Brain microvascular endothelial cell (primary cell): ENCODE data around the gene MST1R.
A peak's percentile ranks its signal among the peaks of the same experiment; 100 is the strongest.

Experiments used
- DNase-seq: peaks from one replicate; pipeline ENCODE4 v3.0.0-alpha.2; 2020
- H3K27ac ChIP-seq: fragments of 250-450 bp; sonication (Bioruptor Pico); 2 replicates; pipeline ENCODE4 v1.5.1; 2020; ENCODE audit warnings: mild to moderate bottlenecking, moderate library complexity
- H3K27me3 ChIP-seq: fragments of 250-450 bp; sonication (Bioruptor Pico); replicated peaks from 2 replicates; pipeline ENCODE4 v1.5.1; 2020; ENCODE audit warnings: mild to moderate bottlenecking
- H3K36me3 ChIP-seq: fragments of 250-450 bp; sonication (Bioruptor Pico); replicated peaks from 2 replicates; pipeline ENCODE4 v1.5.1; 2020; ENCODE audit warnings: mild to moderate bottlenecking
- H3K4me3 ChIP-seq: 2 replicates; pipeline ENCODE4 v1.5.1; 2011; ENCODE audit warnings: low read depth, mild to moderate bottlenecking, control low read depth, low read length, moderate library complexity
- CTCF ChIP-seq: IDR thresholded peaks from 2 replicates; pipeline ENCODE4 v1.5.1; 2011; ENCODE audit warnings: low read depth, mild to moderate bottlenecking, moderate library complexity, low read length, control low read depth, inconsistent platforms; ENCODE audit errors: missing control alignments
- in situ Hi-C: cut with HindIII; loops from 2 replicates; pipeline ENCODE4 v1.10.0; 2017; ENCODE audit warnings: low sequenced_read_pairs, low pct_ligation_motif_present

The MST1R gene

GRCh38 chr3:49900491-49901153, 3.1 kb downstream of the MST1R start:
- in situ Hi-C loops: no loop called here
- Histone ChIP-seq H3K4me3 (no peak overlapping the region), H3K36me3 (no peaks in the 10 kb centered on the region), H3K27me3 (no peaks in the 10 kb centered on the region), H3K27ac (no peak overlapping the region)
- DNase-seq: no peak
- no peak for TF ChIP-seq CTCF

GRCh38 chr3:49899815-49900214, 3.9 kb downstream of the MST1R start:
- H3K36me3 ChIP-seq: no peaks in the 10 kb centered on the region
- H3K4me3 ChIP-seq: no peak overlapping the region
- in situ Hi-C loops: no loop called here
- DNase-seq: no peak
- no peak overlapping the region for H3K27ac ChIP-seq
- TF ChIP-seq CTCF: peak; percentile 48
- no peaks in the 10 kb centered on the region for H3K27me3 ChIP-seq

GRCh38 chr3:49898991-49899390, 4.7 kb downstream of the MST1R start:
- DNase-seq: no peak
- in situ Hi-C loops: no loop called here
- TF ChIP-seq CTCF: no peak
- Histone ChIP-seq H3K36me3 (no peaks in the 10 kb centered on the region), H3K27ac (no peak overlapping the region), H3K27me3 (no peaks in the 10 kb centered on the region), H3K4me3 (no peak overlapping the region)

- Histone ChIP-seq H3K27ac (no peak overlapping the region), H3K36me3 (no peaks in the 10 kb centered on the region), H3K4me3 (no peak overlapping the region), H3K27me3 (no peaks in the 10 kb centered on the region)
- TF ChIP-seq CTCF: no peak
- in situ Hi-C loops: no loop called here
- DNase-seq: no peak
These were observed 7.3 kb downstream of the MST1R start for GRCh38 chr3:49896345-49896744.

- TF ChIP-seq CTCF: no peak
- in situ Hi-C loops: no loop called here
- H3K27me3 ChIP-seq: no peaks in the 10 kb centered on the region
- no peak for DNase-seq
- H3K27ac ChIP-seq: no peak overlapping the region
- no peak overlapping the region for H3K4me3 ChIP-seq
- H3K36me3 ChIP-seq: no peaks in the 10 kb centered on the region
These were observed 7.9 kb downstream of the MST1R start for GRCh38 chr3:49895791-49896190.

- no peaks in the 10 kb centered on the region for H3K36me3 ChIP-seq
These were observed 14.4 kb downstream of the MST1R start for GRCh38 chr3:49889296-49889695.

More at GRCh38 chr3:49889296-49889695, 14.4 kb downstream of the MST1R start:
- no peak for DNase-seq
- Histone ChIP-seq H3K27ac (no peak overlapping the region), H3K4me3 (no peak overlapping the region), H3K27me3 (no peaks in the 10 kb centered on the region)
- in situ Hi-C loops: no loop called here
- no peak for TF ChIP-seq CTCF
